NCI-H345 treated with DMSO at 0.1 percent for 48 hours (cell line): ENCODE data around the gene GPRIN3.

Experiments
- DNase-seq: peaks from one replicate; lab custom pipeline; 2025; ENCODE audit not compliant: unreplicated experiment; lab: John Stamatoyannopoulos, UW

GPRIN3 gene

DNA sequence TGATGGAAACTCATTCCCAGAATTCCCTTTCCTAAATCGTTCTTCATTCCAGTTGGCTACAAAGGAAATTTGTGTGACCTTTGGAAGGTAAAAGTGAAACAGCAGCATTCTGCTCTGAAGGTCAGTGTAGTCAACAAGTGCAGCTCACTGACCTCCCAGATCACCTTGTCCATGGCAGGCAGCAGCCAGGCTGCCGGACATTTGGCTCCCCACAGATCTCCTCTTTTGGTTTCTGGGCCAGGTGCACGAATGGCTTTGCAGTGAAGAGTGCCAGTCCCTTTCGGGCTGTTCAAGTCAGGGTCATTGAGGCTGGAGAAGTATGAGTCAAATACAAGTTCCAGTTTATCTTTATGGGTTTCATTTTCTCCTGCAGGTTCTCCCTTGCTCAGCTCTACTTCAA is 14.3 kb downstream of the GPRIN3 start:
- no peak for DNase-seq

DNA sequence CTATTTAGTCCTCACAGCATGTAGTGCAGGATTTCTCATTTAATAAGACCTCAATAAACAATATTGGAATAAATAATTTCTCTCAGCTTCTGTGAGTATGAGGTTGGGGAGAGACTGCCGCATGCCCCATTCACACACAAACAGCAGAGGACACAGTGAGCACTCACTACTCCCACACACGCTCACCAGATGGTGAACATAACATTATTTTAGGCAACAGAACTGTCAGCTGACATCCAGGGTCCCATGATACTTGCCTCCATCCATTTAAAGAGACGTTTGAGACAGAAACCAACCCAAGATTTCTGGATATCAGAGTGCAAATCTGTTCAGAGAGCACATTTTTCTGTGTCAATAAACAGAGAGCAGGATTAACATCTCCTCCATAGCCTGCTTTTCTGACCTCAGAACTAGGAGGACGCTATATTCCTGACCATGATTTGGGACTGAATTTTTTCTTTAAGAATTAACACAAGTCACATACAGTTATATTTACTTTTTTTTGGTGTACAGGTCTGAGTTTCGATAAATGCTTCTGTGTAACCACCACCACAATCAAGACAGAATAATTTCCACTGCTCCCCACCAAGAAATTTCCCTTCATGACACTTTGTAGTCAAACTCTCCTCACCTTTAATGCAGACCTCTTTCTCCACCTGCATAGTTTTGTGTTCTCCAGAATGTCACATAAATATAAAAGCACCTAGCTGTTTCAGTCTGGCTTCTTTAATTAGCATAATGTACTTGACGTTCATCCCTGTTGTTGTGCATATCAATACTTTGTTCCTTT is 16.7 kb downstream of the GPRIN3 start:
- DNase-seq, result no peak

GRCh38 chr4:89289312-89289711 is 18.3 kb downstream of the GPRIN3 start:
- DNase-seq, result no peak

GRCh38 chr4:89288430-89288829 is 19.2 kb downstream of the GPRIN3 start:
- DNase-seq, result no peak

DNA sequence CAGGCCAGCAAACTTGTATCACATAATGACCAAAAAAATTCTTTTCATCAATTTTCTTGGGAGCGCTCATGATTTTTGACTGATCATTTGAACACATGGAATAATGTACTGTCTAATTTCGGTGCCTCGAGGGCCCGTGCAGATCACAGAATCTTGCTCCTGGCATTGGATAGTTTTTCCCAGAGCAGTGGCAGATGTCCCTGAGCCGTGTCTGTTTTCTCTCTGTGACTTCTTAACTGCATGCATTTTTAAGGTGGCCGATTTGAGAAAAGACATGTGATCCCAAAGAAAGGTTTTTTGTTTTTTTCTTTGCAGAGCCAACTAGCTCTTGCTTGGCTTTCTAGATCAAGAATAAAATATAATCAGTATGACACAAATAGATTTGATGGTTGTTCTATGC is 19.7 kb downstream of the GPRIN3 start:
- DNase-seq, result no peak

DNA sequence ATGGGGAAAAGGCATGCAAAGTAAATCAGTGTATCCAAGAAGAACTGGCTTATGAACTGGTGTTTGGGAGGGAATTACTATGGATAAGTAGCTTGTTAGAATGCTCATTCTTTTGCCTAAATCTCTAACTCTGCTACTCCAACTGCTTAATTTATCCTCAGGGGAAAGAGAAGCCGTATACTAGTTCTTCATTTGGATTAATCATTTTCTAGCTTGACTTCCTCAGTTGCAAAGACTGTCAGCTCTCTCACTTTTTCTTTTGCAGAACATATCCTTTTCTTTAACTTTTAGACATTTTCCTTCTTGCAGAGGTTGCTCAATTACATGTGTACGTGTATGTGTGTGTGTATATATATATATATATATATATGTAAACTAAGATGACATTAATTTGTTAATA is 21.9 kb downstream of the GPRIN3 start:
- no peak for DNase-seq

DNA sequence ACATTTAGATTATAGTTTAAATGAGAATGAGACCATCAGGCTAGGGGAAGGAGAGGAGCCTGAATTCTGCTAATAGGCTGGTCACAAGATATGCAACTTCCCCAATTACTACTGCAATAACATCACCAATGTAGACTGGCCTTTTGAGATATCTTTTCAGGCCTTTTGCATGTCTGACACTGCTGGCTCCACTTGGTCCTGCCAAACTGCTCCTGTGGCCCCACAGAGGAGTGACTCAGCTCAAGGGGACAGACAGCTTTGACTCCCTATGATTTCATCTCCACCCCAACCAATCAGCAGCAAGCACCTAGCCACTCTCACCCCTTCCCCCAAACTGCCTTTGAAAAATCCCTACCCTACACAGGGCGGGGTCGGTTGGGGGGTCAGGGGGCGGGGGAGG is 22.8 kb downstream of the GPRIN3 start:
- DNase-seq, result no peak

DNA sequence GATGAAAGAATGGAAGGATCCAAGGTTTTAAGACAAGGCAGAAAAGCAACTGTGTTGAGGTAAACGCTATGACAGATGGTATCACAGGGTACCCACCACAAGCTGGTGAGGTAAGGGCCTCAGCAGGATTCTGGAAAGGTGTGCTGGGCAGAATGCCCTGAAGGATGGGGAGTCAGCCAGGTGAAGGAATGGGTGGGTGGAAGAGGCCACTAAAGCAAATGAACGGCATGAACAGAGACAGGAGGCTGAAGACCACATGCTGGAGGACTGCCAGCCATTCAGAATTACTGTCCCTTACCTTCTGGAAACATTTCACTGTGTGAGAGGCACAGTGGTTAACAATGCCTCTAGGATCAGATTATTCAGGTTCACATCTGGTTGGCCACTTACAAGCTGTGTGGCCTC is 23.6 kb downstream of the GPRIN3 start:
- no peak for DNase-seq

- no peak for DNase-seq
Observed at GRCh38 chr4:89283226-89284009, 24.2 kb downstream of the GPRIN3 start.

- no peak for DNase-seq
Observed at GRCh38 chr4:89279385-89279784, 28.2 kb downstream of the GPRIN3 start.

DNA sequence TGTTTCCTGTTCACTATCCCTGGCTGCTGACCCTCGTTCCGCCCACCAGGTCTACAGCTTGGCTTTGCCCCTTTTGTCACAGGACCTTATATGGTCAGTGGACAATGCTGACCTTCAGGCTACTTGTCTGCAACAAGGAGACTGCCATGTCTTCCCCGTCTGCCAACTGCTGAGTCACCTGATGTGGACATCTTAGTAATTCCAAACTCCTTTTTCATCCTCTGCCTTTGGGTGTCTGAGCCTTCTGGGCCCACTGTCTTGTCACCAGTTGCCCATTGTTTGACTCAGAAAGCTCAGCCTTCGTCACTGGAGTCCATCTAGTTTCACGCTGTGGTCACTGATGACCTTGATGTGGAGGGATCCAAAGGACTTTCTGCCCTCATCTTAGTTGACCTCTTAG is 30.2 kb downstream of the GPRIN3 start:
- DNase-seq, result no peak

DNA sequence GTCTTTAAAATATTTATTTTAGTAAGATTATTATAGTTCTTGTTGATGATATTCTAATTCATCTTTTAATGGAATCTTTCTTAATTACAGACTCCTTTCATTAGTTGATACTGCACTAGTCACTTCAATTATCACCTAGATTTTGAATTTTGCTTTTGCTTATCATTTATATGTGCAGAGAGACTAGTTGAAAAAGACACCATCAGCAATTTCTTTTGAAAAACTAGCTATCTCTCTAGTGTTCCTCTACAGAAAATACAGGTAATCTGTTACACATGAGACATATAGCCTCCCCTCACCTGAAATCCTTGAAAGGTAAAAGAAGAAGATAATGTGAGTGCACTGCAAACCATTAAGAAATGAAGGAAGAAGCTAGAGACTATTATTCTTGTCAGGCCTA is 31.3 kb downstream of the GPRIN3 start:
- DNase-seq, result no peak

DNA sequence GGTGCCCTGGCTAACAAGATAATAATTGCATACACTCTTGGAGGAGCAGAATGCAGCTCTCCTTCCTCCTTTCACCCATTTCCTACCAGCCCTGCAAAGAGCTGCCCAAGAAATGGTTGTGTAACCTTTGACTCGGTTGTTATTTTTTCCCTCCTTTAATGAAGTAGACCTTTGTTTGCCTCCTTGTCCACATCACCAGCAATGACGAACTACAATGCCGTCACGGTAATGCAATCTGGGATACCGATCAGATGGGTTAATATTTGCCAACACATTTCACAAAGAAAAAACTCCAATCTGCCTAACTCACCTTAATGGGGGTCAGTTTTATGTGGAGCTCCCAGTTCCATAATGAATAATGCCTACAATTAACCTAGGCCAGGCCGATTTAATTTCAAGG is 32.0 kb downstream of the GPRIN3 start:
- DNase-seq, result no peak

GRCh38 chr4:89273741-89274141 is 33.9 kb downstream of the GPRIN3 start:
- no peak for DNase-seq

DNA sequence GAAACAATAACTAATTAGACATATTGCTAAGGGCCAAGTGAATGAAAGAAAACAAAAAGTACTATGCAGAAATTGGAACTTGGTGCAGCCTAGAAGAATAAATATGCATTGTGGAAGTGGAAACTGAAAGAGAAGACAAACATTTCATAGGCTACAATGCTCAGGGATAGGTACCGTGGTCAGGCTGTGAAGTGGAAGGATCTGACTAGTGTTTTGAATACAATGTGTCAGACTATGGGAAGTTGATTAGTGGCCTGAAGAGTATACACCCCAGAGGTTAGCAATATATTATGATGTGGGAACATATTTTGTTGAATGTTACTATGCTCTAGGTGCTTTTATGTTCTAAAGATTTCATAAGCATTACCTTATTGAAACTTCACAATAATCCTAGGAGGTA is 36.8 kb downstream of the GPRIN3 start:
- DNase-seq, result no peak

DNA sequence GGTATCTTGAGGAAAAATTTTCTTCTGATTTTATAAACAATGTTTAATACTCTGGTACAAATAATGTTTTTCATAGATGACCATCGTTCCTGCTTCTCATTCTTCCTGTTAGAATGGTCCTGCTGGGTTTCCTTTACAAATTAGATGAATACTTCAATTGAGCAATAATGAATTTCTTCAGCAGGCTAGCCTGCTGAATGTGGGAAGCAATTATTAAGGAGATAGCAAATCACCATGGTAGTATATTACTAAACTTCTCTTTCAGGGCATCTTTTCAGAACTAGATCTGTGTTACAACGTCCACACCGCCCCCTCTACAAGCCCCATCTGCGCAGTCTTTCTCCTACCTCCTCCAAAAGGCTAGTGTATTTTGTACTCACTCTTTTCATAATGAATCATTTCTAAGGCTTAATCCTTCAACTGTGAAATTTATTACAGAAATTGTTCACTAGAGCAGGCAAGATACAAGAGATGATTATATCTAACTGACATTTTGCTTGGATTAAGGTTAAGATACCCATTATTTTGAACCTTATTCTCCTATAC is 38.4 kb downstream of the GPRIN3 start:
- DNase-seq, result no peak

GRCh38 chr4:89268679-89269078 is 38.9 kb downstream of the GPRIN3 start:
- no peak for DNase-seq

DNA sequence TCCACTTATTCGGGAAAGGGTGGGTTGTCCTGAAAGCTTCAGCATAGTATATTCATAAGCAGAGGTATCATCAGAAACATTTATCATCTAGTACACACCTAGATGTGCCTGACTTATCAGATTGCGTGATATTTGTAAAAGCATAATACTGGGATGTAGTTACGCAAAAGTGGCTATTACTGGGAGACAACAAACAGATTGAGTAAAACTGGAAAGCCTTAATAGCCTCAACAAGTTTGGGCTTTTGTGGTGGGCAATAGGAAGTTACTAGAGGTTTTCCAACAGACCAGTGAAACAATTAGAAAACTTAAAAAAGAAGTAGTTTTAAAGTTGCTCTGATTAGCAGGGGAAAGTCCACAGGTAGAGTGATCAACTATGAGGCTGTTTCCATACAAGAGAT is 39.8 kb downstream of the GPRIN3 start:
- DNase-seq, result no peak

GRCh38 chr4:89267392-89267791 is 40.2 kb downstream of the GPRIN3 start:
- no peak for DNase-seq

- no peak for DNase-seq
Observed at GRCh38 chr4:89266128-89266527, 41.5 kb downstream of the GPRIN3 start.

GRCh38 chr4:89263265-89263664 is 44.3 kb downstream of the GPRIN3 start:
- DNase-seq, result no peak

GRCh38 chr4:89259301-89260028 is 48.1 kb downstream of the GPRIN3 start:
- DNase-seq, result no peak
